A549 (cell line): ENCODE data around the gene PDIA5. TPM values are rescaled to one million over a fixed set of nuclear protein-coding genes. Genes with fewer than 3 reads are reported as not detected.

ENCODE experiments used
- ATAC-seq, 2 experiments: fragments of 200-7000 bp in 1 of 2; fragments of >200 bp in 1 of 2; cut with Nextera tagmentation in 1 of 2; cut with Tn5 transposase in 1 of 2; 3 replicates each; pipeline versions ENCODE4 v1.8.0 to v1.9.1; 2018 to 2020; ENCODE audit warnings: mild to moderate bottlenecking in 1 of 2, moderate library complexity in 1 of 2
- CTCF ChIA-PET: fragments of 300-600 bp; sonication (Branson Sonifier 250); formaldehyde crosslinking; extraction: SDS; loops from one replicate; lab custom pipeline; 2021; ENCODE audit warnings: antibody characterized with exemption, inconsistent platforms; lab: Yijun Ruan, JAX
- POLR2A ChIA-PET: fragments of 350-600 bp; formaldehyde crosslinking; extraction: SDS; loops from one replicate; lab custom pipeline; 2021; ENCODE audit warnings: antibody characterized with exemption, inconsistent platforms; lab: Yijun Ruan, JAX
- DNase-seq, 2 experiments: peaks; one replicate each; pipeline versions ENCODE4 v3.0.0 to v3.0.0-alpha.2; 2011 to 2016; ENCODE audit warnings: low read depth in 1 of 2, low spot score in 1 of 2
- FAIRE-seq: peaks from 2 replicates; lab custom pipeline; 2011; peaks lifted over from hg19 to GRCh38; lab: Jason Lieb, UNC
- H3K27ac ChIP-seq, 2 experiments: fragments of >200 bp; sonication (Bioruptor Twin); formaldehyde crosslinking; 3 replicates each; pipeline ENCODE4 v1.5.1; 2016 to 2017
- H3K4me1 ChIP-seq: fragments of >200 bp; sonication (Bioruptor Twin); formaldehyde crosslinking; 3 replicates; pipeline ENCODE4 v1.6.1; 2016
- H3K4me2 ChIP-seq: fragments of >200 bp; sonication (Bioruptor Twin); formaldehyde crosslinking; 3 replicates; pipeline ENCODE4 v1.6.1; 2016
- H3K4me3 ChIP-seq: fragments of >200 bp; sonication (Bioruptor Twin); formaldehyde crosslinking; 3 replicates; pipeline ENCODE4 v1.5.1; 2016
- H3K9me3 ChIP-seq: fragments of >200 bp; sonication (Bioruptor Twin); formaldehyde crosslinking; 3 replicates; pipeline ENCODE4 v1.6.1; 2016
- BHLHE40 ChIP-seq: IDR thresholded peaks from 2 replicates; pipeline ENCODE4 v1.6.1; 2012; ENCODE audit warnings: low read depth, low read length, inconsistent platforms
- CTCF ChIP-seq: fragments of >200 bp; sonication (Bioruptor Twin); formaldehyde crosslinking; IDR thresholded peaks from 3 replicates; pipeline ENCODE4 v1.5.1; 2016
- EHF ChIP-seq: fragments of 250-450 bp; sonication (Bioruptor Pico); IDR thresholded peaks from 2 replicates; pipeline ENCODE4 v1.5.0; 2020; ENCODE audit warnings: mild to moderate bottlenecking
- ELK1 ChIP-seq: fragments of 150-350 bp; IDR thresholded peaks from 2 replicates; pipeline ENCODE4 v1.6.1; 2014; ENCODE audit warnings: low read depth, mild to moderate bottlenecking, low read length
- ESRRA ChIP-seq: fragments of 150-350 bp; IDR thresholded peaks from 2 replicates; pipeline ENCODE4 v1.6.1; 2014; ENCODE audit warnings: mild to moderate bottlenecking, low read length, borderline replicate concordance
- FOSL2 ChIP-seq, 2 experiments: fragments of 450-650 bp in 1 of 2; fragments of >200 bp in 1 of 2; sonication (Bioruptor Twin) in 1 of 2; formaldehyde crosslinking; IDR thresholded peaks; 2 replicates each; pipeline versions ENCODE4 v1.5.0 to v1.6.1; 2016 to 2020; ENCODE audit warnings: mild to moderate bottlenecking in 1 of 2, moderate library complexity in 1 of 2
- GATA3 ChIP-seq: IDR thresholded peaks from 2 replicates; pipeline ENCODE4 v1.6.1; 2012; ENCODE audit warnings: borderline replicate concordance
- HDAC2 ChIP-seq: fragments of 200-600 bp; sonication (generic); IDR thresholded peaks from 2 replicates; pipeline ENCODE4 v1.6.1; 2016
- HOXB5 ChIP-seq: fragments of 250-450 bp; sonication (Bioruptor Pico); IDR thresholded peaks from 2 replicates; pipeline ENCODE4 v1.5.0; 2020; ENCODE audit warnings: mild to moderate bottlenecking, moderate library complexity
- JUN ChIP-seq, 2 experiments: fragments of >200 bp; sonication (Bioruptor Twin); formaldehyde crosslinking; IDR thresholded peaks; 2 replicates in 1 of 2; 3 replicates in 1 of 2; pipeline ENCODE4 v1.6.1; 2016 to 2017
- JUNB ChIP-seq: fragments of >200 bp; sonication (Bioruptor Twin); formaldehyde crosslinking; IDR thresholded peaks from 2 replicates; pipeline ENCODE4 v1.6.1; 2016
- POLR2AphosphoS2 ChIP-seq: conservative IDR thresholded peaks from 2 replicates; pipeline ENCODE4 v1.6.1; 2012; ENCODE audit warnings: low read length, improper control_type of control experiment, inconsistent platforms
- RAD21 ChIP-seq, 2 experiments: fragments of >200 bp in 1 of 2; sonication (Bioruptor Twin) in 1 of 2; formaldehyde crosslinking in 1 of 2; IDR thresholded peaks in 1 of 2; conservative IDR thresholded peaks in 1 of 2; 2 replicates in 1 of 2; 3 replicates in 1 of 2; pipeline ENCODE4 v1.6.1; 2012 to 2018; ENCODE audit warnings: inconsistent platforms in 1 of 2
- RARB ChIP-seq: fragments of 250-450 bp; sonication (Bioruptor Pico); IDR thresholded peaks from 2 replicates; pipeline ENCODE4 v1.8.0; 2021; ENCODE audit warnings: mild to moderate bottlenecking, moderate library complexity
- RNF2 ChIP-seq: fragments of 200-600 bp; sonication (generic); IDR thresholded peaks from 2 replicates; pipeline ENCODE4 v1.6.1; 2016; ENCODE audit warnings: low read depth, mild to moderate bottlenecking, antibody characterized with exemption, moderate library complexity, borderline replicate concordance
- SMC3 ChIP-seq: fragments of >200 bp; sonication (Bioruptor Twin); formaldehyde crosslinking; IDR thresholded peaks from 3 replicates; pipeline ENCODE4 v1.6.1; 2018; ENCODE audit warnings: inconsistent platforms
- TP53 ChIP-seq: fragments of 250-450 bp; sonication (Bioruptor Pico); IDR thresholded peaks from 2 replicates; pipeline ENCODE4 v1.5.0; 2021; ENCODE audit warnings: mild to moderate bottlenecking, moderate library complexity
- ZSCAN20 ChIP-seq: fragments of 250-450 bp; sonication (Bioruptor Pico); IDR thresholded peaks from 2 replicates; pipeline ENCODE4 v1.8.0; 2022; ENCODE audit warnings: mild to moderate bottlenecking, moderate library complexity
- WGBS: methylation state at CpG from one replicate; pipeline ENCODE4 v1.1.6; 2017; ENCODE audit errors: missing lambda C conversion rate; 5-methylcytosine and 5-hydroxymethylcytosine counted together
- polyA plus RNA-seq, 4 experiments: library from polyadenylated mRNA; depleted of rRNA in 3 of 4; stranded (reverse); fragments of >200 nt; fragmentation: RNase III in 1 of 4; extraction: RNeasy Plus Mini Kit Qiagen cat#74134 plus additional on column Dnase treatment in 1 of 4; gene quantifications; 2 replicates in 3 of 4; 3 replicates in 1 of 4; pipeline ENCODE4 v1.2.3, GENCODE V29; 2011 to 2017
- TF ChIP-seq, protein P1 (sequence below): IDR thresholded peaks from 2 replicates; pipeline ENCODE4 v1.6.1; 2012

PDIA5 gene
- polyA plus RNA-seq, 2 of the 4 experiments (the other 2 are of a cell fraction): 17.5 to 28.1 TPM

DNA sequence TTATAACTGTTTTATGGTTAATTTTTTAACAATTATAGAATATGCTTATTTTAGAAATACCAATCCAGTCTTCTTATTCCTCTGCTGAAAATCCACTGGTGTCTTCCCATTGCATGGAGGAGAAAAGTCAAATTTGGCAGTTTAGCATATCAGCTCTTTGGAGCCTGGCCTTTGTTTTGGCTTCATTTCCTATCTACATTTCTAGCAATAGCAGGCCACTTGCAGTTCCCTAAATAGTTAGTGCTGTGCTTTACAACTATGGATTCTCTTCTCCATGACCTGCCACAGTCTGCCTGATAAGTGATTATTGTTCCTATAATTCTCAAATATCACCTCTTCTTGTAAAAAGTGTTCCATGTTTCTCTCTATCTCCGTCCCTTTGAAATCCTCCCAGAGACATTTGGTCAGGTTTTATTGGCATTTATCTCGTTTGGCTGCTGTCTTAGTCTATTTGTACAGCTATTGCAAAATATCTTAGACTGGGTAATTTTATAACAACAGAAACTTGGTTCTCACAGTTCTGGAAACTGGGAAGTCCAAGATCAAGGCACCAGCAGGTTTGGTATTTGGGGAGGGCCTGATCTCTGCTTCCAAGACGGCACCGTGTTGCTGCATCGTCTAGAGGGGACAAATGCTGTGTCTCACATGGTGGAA, 126.8 kb downstream of the PDIA5 start:
- TF ChIP-seq, protein P1, sequence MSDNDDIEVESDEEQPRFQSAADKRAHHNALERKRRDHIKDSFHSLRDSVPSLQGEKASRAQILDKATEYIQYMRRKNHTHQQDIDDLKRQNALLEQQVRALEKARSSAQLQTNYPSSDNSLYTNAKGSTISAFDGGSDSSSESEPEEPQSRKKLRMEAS: no peak
- TF ChIP-seq HOXB5: no peak
- no peak for TF ChIP-seq EHF (CRISPR knock-in tag)
- no peak for TF ChIP-seq CTCF
- TF ChIP-seq JUNB: no peak
- TF ChIP-seq POLR2AphosphoS2: no peak
- no peak for TF ChIP-seq SMC3
- TF ChIP-seq TP53 (CRISPR knock-in tag): no peak
- TF ChIP-seq RAD21 (conservative IDR thresholded peaks at IDR 0.05 in 1 of 2, IDR thresholded peaks at IDR 0.05 in 1 of 2): no peak
- TF ChIP-seq GATA3: no peak
- TF ChIP-seq RNF2: no peak
- Histone ChIP-seq H3K9me3 (no peaks in the 10 kb centered on the region; the same call in 2 of the 3 replicates), H3K27ac (no peak overlapping the region), H3K4me3 (no peak overlapping the region), H3K4me1 (no peaks in the 10 kb centered on the region), H3K4me2 (no peak overlapping the region)
- FAIRE-seq (no peak), ATAC-seq (no peak), DNase-seq (no peak)
- 82% methylated on average over 5 of the region's 5 CpGs for WGBS
- POLR2A ChIA-PET: no interaction called here
- CTCF ChIA-PET: interaction anchor here (0.9 to 1.3 kb wide), 3 partner anchors 21 to 66 kb away, joined by 3 read pairs; no protein-coding TSS in a partner anchor

DNA sequence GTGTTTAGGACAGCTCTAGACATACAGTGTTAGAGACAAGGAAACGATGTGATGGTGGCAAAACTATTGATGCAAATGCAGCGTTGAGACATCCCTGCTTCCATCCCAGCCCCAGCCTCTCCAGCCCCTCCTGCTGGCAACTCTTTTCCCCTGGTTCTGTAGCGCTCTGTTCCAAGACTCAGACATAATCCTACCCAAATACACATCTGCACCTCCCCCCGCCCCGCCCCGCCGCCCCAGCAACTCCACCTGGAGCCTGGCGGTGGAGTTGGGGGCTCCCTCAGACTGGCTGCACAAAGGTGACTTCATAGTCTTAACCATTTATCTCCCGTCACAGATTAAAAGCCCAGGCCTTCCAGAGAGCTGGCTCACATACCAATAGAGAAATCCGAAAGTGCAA, 127.7 kb downstream of the PDIA5 start:
- CTCF ChIA-PET: interaction anchor here (0.6 to 1.1 kb wide), 5 partner anchors 24 to 135 kb away, joined by 3 to 4 read pairs (median 3); no protein-coding TSS in a partner anchor
- no peak overlapping the region for H3K27ac ChIP-seq
- no peaks in the 10 kb centered on the region; the same call in 2 of the 3 replicates for H3K9me3 ChIP-seq
- no peaks in the 10 kb centered on the region for H3K4me1 ChIP-seq
- ATAC-seq: peak; percentile 97 to 100
- no peak for FAIRE-seq
- DNase-seq: peak; percentile 36 to 54
- H3K4me2 ChIP-seq: peak overlapping the region; percentile 29; the same call in 1 of the 3 replicates
- 52% methylated on average over 5 of the region's 10 CpGs for WGBS
- peak; percentile 54 for TF ChIP-seq SMC3
- TF ChIP-seq ZSCAN20 (CRISPR knock-in tag): no peak
- TF ChIP-seq HDAC2: no peak
- TF ChIP-seq ELK1: no peak
- no peak for TF ChIP-seq BHLHE40
- peak; percentile 39; the same call in 2 of the 3 replicates for TF ChIP-seq CTCF
- no peak for TF ChIP-seq ESRRA
- peak; percentile 36 to 45; a peak in 3 of 5 replicates for TF ChIP-seq RAD21 (conservative IDR thresholded peaks at IDR 0.05 in 1 of 2, IDR thresholded peaks at IDR 0.05 in 1 of 2)
- no peak for TF ChIP-seq RARB
- POLR2A ChIA-PET: no interaction called here
- no peak overlapping the region for H3K4me3 ChIP-seq

DNA sequence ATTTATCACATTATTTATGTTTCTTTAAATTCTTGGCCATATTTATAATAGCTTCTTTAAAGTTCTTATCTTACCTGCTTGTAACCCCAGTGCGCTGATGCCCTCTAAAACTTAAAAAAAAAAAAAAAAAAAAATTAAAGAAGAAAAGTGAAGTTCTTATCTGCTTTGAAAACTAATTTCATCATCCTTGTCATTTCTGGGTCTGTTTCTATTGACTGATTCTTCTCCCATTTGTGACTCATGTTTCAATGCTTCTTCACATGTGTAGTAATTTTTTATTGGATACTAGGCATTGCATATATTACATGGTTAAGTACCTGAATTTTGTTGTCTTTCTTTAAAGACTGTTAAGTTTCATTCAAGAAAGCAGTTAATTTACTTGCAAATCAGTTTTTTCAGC, 131.5 kb downstream of the PDIA5 start:
- no peak for DNase-seq
- Histone ChIP-seq H3K9me3 (no peaks in the 10 kb centered on the region; the same call in 2 of the 3 replicates), H3K27ac (no peak overlapping the region), H3K4me2 (no peak overlapping the region), H3K4me3 (no peak overlapping the region), H3K4me1 (peaks cover 6% of the 10 kb centered on the region; the same call in 1 of the 3 replicates)
- FAIRE-seq: no peak
- CTCF ChIA-PET: no interaction called here
- TF ChIP-seq JUN (IDR thresholded peaks at IDR 0.05) (no peak), FOSL2 (IDR thresholded peaks at IDR 0.05) (no peak), FOSL2 (CRISPR knock-in tag; IDR thresholded peaks at IDR 0.05) (peak; percentile 21; the same call in 1 of the 2 replicates)
- POLR2A ChIA-PET: no interaction called here
- no peak for ATAC-seq
- 89% methylated on average over 1 of the region's 1 CpG for WGBS
